ENCODE data around the gene BBS1. TPM values are rescaled to one million over a fixed set of nuclear protein-coding genes. Genes with fewer than 3 reads are reported as not detected.
"Not testable (repeated sequence)": the region's sequence is repeated elsewhere in the genome, so short reads cannot be mapped to it uniquely, and the experiment has no call there.

Gene BBS1
- polyA plus RNA-seq, 4 donors: 36.5 to 96.9 (median 70.8) TPM

DNA sequence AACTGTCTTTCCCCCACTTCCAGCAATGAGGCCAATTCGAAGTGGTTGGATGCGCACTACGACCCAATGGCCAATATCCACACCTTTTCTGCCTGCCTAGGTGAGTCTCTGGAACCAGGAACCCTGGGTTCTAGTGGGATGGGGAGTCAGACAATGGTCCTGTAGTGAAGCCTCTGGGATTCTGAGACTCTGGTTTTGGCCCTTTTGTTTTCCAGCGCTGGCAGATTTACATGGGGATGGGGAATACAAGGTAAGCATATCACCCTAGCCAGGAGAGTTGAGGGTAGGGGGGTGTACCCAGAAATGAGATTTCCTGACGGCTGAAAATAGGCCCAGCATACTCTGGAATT is 530 bp downstream of the BBS1 start:
- DNase-seq (ENCODE audit: low read depth in 4 of 4, low spot score in 3 of 4): no peak

DNA sequence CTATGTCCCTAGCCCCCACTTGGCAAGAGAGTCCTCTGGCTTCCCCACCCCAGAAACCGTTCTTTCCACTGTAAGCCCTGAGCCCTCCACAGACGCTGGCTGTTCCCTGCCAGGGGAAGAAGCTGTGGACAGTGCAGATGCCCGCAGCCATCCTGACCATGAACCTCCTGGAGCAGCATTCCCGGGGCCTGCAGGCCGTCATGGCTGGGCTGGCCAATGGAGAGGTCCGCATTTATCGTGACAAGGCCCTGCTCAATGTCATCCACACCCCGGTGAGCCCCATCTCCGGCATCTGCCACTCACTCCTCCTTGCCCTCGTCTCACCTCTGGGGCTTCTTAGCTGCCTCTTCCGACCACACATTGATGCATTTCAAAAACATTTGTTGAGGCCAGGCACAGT is 13.2 kb downstream of the BBS1 start:
- no peak for DNase-seq (ENCODE audit: low read depth in 4 of 4, low spot score in 3 of 4)

DNA sequence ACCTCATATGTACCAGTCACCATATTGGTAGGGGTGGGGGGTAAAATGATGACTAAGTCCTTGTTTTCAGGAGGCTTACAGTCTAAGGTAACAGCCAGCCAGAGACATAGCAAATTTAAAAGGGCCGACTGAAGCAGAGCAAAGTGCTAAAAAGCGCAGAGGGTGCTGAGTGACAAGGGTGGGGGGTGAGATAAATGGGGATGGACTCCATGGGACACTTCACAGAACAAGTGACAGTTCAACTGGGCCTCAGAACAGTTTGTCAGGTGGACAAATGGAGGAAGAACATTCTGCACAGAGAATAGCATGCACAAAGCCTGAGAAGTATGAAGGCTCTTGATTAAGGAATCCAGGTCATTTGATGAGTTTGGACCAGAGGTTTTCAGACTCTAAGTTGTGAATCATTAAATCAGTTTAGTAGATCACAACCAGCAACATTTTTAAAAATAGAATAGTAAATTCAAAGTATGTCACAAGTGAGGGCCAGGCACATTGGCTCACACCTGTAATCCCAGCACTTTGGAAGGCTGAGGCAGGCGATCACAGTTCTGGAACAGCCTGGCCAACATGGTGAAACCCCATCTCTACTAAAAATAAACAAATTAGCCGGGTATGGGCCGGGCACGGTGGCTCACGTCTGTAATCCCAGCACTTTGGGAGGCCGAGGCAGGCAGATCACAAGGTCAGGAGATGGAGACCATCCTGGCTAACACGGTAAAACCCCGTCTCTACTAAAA is 14.0 kb downstream of the BBS1 start:
- DNase-seq (ENCODE audit: low read depth in 4 of 4, low spot score in 3 of 4): no peak

DNA sequence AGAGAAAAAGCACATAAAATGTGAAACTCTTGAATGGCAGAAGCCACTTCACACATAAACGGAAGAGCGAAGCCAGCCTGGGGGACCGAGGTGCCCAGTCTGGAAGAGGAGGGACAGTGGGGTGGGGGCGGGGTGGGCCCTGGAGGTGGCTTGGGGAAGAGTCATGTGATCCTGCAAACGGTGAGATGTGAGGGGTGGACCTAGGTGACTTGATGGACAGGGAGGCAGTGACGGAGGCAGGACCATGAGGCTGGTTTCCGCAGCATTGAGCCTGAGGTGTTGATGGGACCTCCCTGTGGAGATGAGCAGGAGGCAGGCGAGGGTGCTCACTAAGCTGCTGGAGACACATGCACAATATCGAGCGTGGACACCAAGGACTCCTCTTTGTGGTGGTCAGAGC is 18.6 kb downstream of the BBS1 start:
- DNase-seq (ENCODE audit: low read depth in 4 of 4, low spot score in 3 of 4): no peak

DNA sequence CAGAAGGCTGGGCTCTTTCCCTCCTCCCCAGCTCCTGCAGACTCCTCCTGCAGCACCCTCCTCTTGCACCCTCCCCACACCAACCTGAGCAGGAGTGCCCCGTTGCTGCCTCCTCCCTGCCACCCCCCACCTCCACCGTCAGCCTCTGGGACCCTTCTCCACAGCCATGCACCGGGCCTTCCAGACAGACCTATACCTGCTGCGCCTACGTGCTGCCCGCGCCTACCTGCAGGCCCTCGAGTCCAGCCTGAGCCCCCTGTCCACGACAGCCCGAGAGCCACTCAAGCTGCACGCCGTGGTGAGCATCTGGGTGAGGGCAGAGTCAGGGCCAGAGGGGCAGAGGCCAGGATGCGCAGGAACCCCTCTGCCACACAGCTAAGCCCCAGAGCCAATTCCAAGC is 19.2 kb downstream of the BBS1 start:
- no peak for DNase-seq (ENCODE audit: low read depth in 4 of 4, low spot score in 3 of 4)

DNA sequence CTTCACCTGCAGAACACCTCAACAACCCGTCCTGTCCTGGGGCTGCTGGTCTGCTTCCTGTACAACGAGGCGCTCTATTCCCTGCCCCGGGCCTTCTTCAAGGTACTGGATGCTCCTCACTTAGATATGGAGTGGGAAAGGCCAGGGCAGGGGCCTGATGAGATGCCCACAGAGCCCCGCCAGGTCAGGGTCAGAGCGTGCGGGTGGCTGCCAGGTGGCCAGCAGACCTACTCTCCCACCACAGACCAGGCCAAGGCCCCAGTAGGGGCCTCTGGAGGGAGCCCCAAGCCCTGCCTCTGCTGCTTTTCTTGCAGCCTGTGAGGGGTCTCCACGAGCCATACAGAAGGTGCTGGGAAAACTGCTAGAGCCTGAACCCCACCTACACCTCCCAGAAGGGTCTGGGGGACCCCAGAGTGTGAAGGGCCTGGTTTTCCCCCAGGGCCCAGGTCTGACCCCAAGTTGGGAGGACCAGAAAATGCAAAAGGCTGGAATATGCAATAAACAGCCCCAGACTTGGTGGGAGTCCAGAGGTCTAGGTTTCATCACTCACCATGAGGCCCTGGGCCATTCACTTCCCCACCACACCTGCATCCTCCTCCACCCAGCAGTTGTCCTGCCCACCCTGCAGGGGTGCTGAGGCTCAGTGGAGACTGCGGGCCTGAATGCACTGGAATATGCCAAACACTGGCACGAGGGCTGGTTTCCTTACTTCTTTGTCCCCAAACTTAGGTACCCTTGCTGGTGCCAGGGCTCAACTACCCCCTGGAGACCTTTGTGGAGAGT is 20.7 kb downstream of the BBS1 start:
- DNase-seq (ENCODE audit: low read depth in 4 of 4, low spot score in 3 of 4): no peak

DNA sequence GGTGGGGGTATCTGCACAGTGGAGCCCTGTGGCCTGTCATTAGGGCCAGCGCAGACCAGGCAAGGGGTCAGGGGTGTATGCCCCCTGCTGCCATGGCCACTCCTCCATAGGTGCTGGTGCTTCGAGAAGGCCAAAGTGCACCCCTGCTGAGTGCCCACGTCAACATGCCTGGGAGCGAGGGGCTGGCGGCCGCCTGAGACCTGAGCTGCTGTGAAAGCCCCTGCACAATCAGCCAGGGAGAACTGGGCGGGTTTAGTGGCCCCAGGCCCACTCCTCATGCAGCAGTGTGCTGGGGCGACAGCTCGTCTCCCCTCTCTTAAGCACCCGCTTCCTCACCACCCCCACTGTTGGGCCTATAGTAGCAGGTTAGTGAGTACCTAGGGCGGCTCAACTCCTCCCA is 21.4 kb downstream of the BBS1 start:
- no peak for DNase-seq (ENCODE audit: low read depth in 4 of 4, low spot score in 3 of 4)

DNA sequence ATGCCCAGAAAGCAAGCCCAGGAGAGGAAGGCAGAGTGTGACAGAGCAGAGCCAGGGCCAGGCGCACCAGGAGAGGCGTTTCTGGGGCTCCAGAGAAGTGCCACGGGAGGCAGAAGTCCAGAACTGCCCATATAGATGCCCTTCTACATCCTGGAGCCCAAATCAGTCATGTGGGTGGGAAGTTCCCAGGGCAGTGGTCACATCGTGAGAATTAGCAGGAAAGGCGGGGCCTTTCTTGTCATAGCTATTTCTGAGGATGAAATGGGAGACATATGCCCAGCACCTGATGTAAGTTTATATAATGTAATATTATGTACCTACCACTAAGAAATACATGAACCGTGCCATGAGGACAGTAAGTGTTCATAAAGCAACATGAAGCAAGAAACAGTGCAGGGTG is 22.3 kb downstream of the BBS1 start:
- no peak for DNase-seq (ENCODE audit: low read depth in 4 of 4, low spot score in 3 of 4)

DNA sequence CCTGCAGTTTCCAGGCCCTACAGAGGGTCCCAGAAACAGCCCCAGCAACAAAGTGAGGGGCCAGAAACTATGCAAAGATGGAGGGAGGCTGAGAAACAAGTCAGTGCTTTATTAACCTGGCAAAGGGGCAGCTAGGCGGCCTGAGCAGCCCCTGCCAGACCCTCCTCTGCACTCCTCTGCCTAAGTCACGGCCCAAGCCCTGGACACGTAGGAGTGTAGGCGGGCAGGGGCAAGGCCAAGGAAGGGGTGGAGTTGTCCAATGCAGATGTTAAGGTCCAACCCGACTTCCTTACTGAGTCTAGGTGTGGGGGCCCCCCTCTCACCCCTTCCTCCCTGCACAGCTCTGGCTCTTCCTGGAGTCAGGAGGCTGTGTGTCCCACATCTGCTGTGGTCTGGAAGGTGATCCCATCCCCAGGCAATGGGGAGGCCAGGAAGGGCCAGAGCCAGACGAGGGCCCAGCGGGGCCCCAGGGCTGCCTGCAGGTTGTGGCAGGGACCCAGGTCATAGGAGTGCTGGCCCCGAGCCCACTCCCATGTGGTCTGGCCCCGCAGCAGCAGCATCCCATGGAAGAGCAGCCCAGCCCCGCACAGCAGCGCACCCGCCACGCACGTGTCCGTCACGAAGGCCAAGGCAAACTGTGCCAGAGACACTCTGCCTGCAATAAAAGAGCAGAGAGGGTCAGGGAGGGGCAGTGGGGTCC is 28.9 kb downstream of the BBS1 start:
- no peak for DNase-seq (ENCODE audit: low read depth in 4 of 4, low spot score in 3 of 4)

DNA sequence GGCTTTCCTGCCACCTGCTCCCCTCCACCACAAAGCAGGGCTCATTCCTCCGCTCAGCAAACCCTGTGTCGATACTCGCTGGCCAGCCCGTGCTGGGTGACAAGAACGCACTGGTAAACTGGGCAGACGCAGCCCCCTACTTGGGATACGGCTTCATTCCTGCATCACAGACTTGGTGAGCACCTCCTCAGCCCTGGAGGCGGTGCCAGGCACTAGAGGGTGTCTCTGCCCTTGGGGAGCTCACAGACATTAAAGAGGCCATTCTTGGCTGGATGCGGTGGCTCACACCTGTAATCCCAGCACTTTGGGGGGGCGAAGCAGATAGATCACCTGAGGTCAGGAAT is 29.4 kb downstream of the BBS1 start:
- no peak for DNase-seq (ENCODE audit: low read depth in 4 of 4, low spot score in 3 of 4)

DNA sequence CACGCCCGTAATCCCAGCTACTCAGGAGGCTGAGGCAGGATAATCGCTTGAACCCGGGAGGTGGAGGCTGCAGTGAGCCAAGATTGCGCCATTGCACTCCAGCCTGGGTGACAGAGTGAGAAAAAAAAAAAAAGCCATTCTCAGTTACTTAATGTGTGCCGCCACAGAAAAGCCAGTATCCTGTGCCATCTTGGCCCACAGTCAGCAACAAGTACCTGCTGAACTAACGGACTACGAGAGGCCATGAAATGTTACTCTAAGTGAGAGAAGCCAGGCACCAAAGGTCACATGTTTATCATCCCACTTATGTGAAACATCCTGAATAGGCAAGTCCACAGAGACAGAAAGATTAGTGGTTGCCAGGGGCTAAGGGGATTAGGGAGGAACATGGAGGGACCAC is 30.2 kb downstream of the BBS1 start:
- not testable (repeated sequence) for DNase-seq (ENCODE audit: low read depth in 4 of 4, low spot score in 3 of 4)

DNA sequence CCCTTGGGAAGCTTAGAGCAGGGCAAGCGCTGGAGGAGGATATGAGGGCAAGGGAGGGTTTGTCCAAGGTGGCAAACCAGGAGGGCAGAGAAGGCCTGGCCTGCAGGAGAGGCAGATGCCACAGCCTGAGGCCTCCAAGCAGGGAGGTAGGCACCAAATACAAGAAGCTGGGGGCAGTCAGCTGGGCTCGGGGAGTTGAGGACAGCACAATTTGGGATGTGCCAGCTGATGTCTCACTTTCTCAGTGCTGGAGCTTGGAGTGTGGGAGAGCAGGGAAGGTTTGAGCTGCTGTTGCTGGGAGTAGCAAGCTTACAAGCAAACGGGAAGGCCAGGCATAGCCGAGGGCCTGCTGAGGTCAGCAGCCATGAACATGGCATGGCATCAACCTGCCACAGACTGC is 31.5 kb downstream of the BBS1 start:
- DNase-seq (ENCODE audit: low read depth in 4 of 4, low spot score in 3 of 4): no peak

DNA sequence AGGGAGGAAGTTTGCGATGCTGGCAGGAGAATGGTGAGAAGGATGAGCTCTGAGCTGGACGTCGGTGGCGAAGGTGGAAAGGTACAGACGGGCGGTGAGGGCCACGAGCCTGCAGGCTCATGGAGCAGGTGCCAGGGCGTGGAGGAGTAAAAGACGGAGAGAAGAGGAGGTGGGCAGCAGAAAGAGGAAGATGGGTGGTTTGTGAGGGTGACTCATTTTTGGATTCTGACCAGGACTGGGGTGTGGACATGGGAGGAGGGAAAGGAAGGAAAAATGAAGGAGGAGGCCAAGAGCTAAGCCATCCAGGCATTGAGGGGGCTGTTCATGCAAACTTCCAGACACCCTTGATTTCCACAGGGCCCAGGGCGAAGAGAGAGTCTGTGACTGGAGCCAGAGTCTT is 31.9 kb downstream of the BBS1 start:
- no peak for DNase-seq (ENCODE audit: low read depth in 4 of 4, low spot score in 3 of 4)

DNA sequence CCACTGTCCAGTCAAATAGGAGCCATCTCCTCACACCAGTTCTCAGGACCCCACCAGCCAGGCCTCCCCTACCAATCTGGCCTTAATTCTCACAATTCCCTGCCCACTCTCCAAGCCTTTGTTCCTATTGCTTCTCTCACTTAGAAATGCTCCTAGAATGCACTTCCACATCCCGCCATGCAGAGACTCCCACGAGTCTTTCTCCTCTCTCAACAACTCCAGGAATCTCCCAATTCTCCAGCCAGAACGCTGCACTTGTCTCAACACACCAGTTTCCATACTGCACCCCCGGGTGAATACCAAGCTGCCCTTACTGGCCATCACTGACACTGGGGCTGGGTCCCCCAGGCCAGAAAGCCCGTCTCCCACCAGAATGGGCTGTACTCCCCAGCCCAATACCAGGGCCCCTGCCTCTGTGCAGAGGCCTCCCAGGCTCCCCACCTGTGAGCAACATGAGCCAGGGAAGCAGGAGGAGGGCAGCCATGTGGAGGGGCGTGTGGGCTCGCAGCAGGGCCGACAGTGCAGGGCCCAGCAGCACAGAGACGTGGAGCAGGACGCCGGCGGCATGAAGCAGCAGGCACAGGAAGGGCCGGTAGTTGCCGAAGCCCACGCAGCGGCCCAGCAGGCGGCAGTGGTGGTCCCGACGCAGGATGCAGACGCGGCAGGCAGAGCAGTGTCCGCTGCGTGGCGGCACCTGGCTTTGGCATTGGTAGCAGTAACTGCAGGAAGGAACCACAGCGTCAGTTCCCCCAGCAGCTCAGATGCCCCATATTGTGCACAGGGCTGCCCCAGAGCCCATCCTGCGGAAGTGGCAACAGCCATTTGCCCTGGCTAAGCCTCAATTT is 33.0 kb downstream of the BBS1 start:
- DNase-seq (ENCODE audit: low read depth in 4 of 4, low spot score in 3 of 4): peak in 2 of 4 donors; percentile 49 to 53

DNA sequence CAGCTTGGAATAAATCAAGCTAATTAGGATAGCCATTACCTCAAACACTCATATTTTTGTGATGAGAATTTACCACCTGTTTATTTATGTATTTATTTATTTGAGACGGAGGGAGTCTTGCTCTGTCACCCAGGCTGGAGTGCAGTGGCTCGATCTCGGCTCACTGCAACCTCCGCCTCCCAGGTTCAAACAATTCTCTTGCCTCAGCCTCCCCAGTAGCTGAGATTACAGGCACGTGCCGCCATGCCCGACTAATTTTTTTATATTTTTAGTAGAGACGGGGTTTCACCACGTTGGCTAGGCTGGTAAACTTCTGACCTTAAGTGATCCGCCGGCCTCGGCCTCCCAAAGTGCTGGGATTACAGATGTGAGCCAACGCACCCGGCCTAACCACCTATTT is 34.5 kb downstream of the BBS1 start:
- not testable (repeated sequence) for DNase-seq (ENCODE audit: low read depth in 4 of 4, low spot score in 3 of 4)

DNA sequence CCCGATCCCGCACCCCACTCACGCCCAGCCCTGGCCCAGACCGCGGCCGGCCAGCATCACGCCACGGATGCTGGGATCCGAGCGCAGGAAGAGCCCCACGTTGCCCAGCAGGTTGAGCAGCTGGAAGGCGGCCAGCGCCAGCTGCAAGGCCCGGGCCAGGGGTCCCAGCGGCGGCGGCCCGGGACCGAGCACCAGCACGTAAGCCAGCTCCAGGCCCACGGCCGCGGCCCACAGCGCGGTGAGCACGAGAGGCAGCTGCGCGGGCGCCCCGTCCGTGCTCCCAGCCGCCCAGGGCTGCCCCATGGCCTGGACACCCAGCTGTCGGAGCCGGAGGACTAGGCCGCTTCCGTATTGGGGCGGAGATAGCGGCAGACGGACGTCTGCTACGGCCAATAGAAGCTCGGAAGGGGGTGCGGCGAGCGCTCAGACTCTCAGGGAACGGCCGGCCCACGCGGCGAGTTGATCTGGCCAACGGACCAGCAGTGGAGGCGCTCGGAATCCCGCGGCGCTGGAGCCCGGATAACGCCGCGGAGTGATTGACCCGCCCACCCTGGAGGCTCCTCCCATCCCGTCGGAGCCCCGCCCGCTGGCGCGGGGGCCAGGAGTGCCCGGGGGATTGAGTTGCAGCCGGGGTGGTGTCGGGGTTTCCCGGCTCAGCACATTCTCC is 35.4 kb downstream of the BBS1 start, which contains the start of gene ZDHHC24:
Gene ZDHHC24 (minus strand): TSS at position 348 of the 667 bp plus-strand sequence. CDS start 45 bp downstream, at position 303.
- DNase-seq (ENCODE audit: low read depth in 4 of 4, low spot score in 3 of 4): peak; percentile 80 to 87 (median 84)

DNA sequence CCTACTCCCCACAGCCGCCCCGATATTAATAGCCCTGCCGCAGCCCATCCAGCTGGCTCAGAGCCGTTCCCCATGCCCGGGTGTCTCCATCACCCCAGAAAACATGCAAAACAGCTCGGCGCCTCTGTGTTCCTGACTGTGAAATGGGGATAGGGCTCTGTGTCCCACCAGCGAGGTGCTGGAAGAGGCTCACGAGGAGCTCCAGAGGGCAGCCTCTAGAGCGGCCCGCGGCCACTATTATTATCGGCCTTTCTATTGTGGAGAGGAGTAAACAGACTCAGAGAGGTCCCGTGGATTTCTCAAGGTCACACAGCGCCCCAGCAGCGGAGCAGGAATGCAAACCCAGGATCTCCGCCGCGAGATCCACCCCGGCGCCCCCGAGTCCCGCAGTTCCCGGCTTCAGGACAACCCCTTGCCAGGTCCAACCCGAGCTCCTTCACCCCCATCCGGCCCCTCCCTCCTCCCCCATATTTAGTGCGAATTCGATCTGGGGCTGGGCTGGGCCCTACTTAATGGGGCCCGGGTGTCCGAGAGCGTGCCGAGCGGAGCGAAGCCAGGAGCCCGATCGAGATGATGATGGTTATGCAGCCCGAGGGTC is 36.0 kb downstream of the BBS1 start, which contains the start of gene ACTN3:
Gene ACTN3 (plus strand): TSS at position 536 of the 598 bp plus-strand sequence. CDS start 35 bp downstream, at position 571.
- DNase-seq (ENCODE audit: low read depth in 4 of 4, low spot score in 3 of 4): no peak

DNA sequence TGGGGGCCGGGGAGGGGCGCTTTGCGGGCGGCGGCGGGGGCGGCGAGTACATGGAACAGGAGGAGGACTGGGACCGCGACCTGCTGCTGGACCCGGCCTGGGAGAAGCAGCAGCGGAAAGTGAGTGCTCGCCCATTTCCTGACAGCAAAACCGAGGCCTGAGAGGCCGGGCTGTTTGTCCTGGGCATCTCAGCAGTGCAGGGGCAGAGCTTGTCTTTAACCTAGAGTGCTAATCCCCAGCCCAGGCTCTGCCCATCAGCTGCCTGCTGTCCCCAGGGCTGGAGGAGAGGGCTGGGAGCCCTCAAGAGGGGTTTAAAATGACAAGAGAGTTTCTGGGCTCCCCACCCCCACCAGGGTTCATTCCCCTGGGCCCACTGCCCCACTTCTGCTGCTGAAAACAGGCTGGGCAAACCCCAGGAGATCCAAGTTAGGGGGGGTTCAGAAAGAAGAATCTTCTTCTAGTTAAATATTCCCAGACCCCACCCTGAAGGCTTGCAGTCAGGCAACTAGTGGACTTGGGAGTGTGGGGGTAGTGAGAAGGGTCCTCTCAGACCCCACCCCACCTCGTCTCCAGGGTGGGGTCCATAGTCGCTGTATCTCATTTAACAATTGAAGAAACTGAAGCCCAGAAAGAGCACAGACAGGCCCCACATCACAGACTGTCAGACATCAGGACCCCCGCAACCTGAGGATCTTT is 36.7 kb downstream of the BBS1 start:
- DNase-seq (ENCODE audit: low read depth in 4 of 4, low spot score in 3 of 4): no peak

DNA sequence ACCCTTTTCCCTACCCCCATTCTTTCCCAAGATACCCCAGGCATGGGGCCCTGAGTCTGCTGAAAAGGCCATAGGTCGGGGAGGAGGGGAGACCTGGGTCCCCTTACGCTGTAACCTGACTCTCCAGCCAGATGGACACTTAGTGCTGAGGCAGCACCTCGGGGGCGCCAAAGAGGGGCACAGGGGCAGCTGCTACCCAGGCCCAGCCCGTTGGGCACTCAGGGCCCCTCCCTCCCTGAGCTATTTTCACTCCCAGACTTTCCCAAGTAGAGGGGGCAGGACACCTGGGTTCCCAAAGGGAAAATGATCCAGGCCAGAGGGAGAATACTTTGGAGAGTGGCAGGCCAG is 37.2 kb downstream of the BBS1 start:
- no peak for DNase-seq (ENCODE audit: low read depth in 4 of 4, low spot score in 3 of 4)
